Kidney epithelial cell (primary cell): Measurements from ENCODE around the gene GJD2. TPM values are rescaled to one million over a fixed set of nuclear protein-coding genes. Genes with fewer than 3 reads are reported as not detected.

Source experiments
- DNase-seq: peaks from one replicate; pipeline ENCODE4 v3.0.0-alpha.2; 2010; ENCODE audit warnings: low read depth
- H3K27me3 ChIP-seq: 2 replicates; pipeline ENCODE4 v1.6.0; 2011; ENCODE audit warnings: low read length; ENCODE audit not compliant: control insufficient read depth, insufficient read depth
- H3K36me3 ChIP-seq: 2 replicates; pipeline ENCODE4 v1.5.1; 2011; ENCODE audit warnings: low read length; ENCODE audit not compliant: control insufficient read depth, insufficient read depth
- H3K4me3 ChIP-seq: 2 replicates; pipeline ENCODE4 v1.5.1; 2011; ENCODE audit warnings: low read depth, mild to moderate bottlenecking, control low read depth, low read length
- CTCF ChIP-seq: IDR thresholded peaks from 2 replicates; pipeline ENCODE4 v1.5.1; 2011; ENCODE audit warnings: mild to moderate bottlenecking, moderate library complexity, low read length, control low read depth, inconsistent platforms; ENCODE audit not compliant: insufficient read depth, poor library complexity, severe bottlenecking
- total RNA-seq: library from RNA; depleted of rRNA; stranded (reverse); fragments of >200 nt; gene quantifications from 2 replicates; pipeline ENCODE4 v1.2.3, GENCODE V29; 2015

Gene GJD2
- total RNA-seq, 1 donor from 2014 or later, result not detected

DNA sequence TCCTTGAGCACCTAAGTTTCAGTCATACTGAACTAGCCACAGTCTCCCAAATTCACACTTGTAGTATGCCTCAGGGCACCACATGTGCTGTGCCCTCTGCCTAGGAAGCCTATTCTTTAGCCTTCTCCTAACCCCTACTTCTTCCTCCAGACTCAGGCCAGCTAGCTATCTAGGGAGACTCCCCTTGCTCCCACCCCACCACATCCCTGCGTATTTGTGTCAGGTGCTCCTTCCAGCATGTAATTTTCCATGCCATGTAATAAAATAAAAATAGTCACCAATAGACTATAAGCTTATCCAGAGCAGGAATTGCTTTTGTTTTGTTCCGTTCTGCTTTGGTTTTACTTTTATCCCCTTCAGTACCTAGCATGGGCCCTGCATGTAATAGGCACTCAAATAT lies 14.9 kb upstream of the GJD2 start:
- H3K36me3 ChIP-seq, result no peaks in the 10 kb centered on the region
- TF ChIP-seq CTCF, result no peak
- H3K27me3 ChIP-seq, result peaks cover 2% of the 10 kb centered on the region
- H3K4me3 ChIP-seq, result no peak overlapping the region
- no peak for DNase-seq

- H3K36me3 ChIP-seq, result no peaks in the 10 kb centered on the region
- no peak for TF ChIP-seq CTCF
- H3K4me3 ChIP-seq, result no peak overlapping the region
- H3K27me3 ChIP-seq, result peaks cover 2% of the 10 kb centered on the region
- DNase-seq, result no peak
Observed at GRCh38 chr15:34768530-34768929, 13.7 kb upstream of the GJD2 start.

GRCh38 chr15:34765741-34766140 lies 10.9 kb upstream of the GJD2 start:
- H3K36me3 ChIP-seq, result no peaks in the 10 kb centered on the region
- DNase-seq, result no peak
- TF ChIP-seq CTCF, result no peak
- H3K27me3 ChIP-seq, result no peaks in the 10 kb centered on the region
- H3K4me3 ChIP-seq, result no peak overlapping the region

DNA sequence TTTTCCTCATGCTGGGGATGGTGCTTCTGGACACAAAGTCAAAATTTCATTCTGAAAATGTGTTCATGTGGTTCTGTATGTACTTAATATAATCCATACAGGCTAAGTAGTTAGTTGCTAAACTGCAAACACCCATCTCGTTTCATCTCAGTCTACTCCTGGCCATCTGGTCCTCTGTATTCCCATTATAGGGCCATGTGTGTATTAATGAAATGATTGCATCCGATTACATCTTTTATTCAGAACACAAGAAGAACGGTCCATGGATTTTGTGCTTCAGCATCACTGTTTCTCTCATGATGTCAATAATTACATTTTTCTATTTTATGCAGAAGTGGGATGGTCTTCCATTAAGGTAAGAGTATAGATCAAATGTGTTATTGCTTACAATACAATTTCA lies 6.1 kb upstream of the GJD2 start:
- peaks cover 13% of the 10 kb centered on the region for H3K27me3 ChIP-seq
- no peak for TF ChIP-seq CTCF
- DNase-seq, result no peak

DNA sequence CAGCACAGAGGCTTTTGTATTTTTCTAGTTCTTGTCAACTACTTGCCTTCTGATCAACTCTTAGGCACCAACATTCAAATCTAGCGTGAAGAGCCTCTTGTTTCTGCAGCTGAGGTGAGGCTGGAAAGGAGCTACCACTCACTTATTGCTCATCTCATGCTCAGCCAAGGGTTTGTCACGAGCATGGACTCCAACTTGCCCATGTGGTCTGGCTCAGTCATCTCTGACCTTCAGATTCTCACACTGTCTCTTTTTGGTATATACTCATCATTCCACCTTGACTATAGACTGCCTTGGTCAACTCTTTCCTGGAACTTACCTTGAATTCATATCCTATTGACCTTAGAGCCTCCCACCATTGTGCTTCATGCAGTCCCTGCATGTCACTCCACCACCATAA lies 5.2 kb upstream of the GJD2 start:
- H3K4me3 ChIP-seq, result no peak overlapping the region
- H3K27me3 ChIP-seq, result peaks cover 22% of the 10 kb centered on the region
- H3K36me3 ChIP-seq, result no peaks in the 10 kb centered on the region
- TF ChIP-seq CTCF, result no peak
- DNase-seq, result no peak

More for the DNA sequence above, 6.1 kb upstream of the GJD2 start:
- H3K4me3 ChIP-seq, result no peak overlapping the region
- H3K36me3 ChIP-seq, result no peaks in the 10 kb centered on the region

GRCh38 chr15:34759347-34759746 lies 4.5 kb upstream of the GJD2 start:
- H3K4me3 ChIP-seq, result no peak overlapping the region
- TF ChIP-seq CTCF, result no peak
- H3K27me3 ChIP-seq, result peaks cover 28% of the 10 kb centered on the region
- H3K36me3 ChIP-seq, result no peaks in the 10 kb centered on the region
- no peak for DNase-seq
